Femur (tissue), 1 donor: ENCODE measurements around the gene LMO7.
"Not testable (repeated sequence)": the region's sequence is repeated elsewhere in the genome, so short reads cannot be mapped to it uniquely, and the experiment has no call there.

Source experiments
- DNase-seq: peaks from one replicate; pipeline ENCODE4 v3.0.0-alpha.2; 2017

LMO7 gene

GRCh38 chr13:75648446-75648845 lies 12.3 kb downstream of the LMO7 start:
- no peak for DNase-seq

DNA sequence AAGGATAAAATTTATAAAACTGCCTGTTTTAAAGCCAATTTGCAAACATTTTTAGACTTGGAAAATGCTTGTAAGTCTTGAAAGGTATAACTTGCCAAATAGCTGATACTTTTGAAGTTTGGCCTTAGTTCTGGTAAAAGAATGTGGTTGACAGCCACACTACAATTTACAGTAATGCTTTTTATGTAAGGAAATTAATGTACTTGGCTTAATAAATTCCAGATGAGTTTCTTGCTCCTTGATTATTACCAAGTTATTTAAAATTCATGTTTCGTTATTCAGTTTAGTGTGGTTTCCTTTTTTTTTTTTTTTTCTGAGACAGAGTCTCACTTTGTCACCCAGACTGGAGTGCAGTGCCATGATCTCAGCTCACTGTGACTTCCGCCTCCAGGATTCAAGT lies 14.9 kb downstream of the LMO7 start:
- DNase-seq, result no peak

- no peak for DNase-seq
These were observed 16.6 kb downstream of the LMO7 start for GRCh38 chr13:75652726-75653125.

- DNase-seq, result no peak
These were observed 20.4 kb downstream of the LMO7 start for GRCh38 chr13:75656425-75656989.

DNA sequence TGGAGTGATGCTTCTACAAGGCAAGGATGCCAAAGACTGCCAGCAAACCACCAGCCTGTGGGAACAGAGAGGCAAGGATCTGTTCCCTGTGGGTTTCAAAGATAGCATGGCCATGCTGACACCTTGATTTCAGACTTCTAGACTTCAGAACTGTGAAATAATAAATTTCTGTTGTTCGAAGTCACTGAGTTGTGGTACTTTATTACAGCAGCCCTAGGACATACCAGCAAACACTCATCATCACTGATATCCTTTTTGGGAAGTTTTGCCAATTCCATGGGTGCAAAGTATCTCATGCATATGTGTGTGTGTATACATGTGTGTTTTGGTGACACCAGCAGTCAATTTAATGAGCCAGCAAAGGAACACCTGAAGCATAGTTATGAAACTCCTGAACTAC lies 21.0 kb downstream of the LMO7 start:
- DNase-seq, result no peak

- no peak for DNase-seq
These were observed 24.6 kb downstream of the LMO7 start for GRCh38 chr13:75660694-75661093.

GRCh38 chr13:75661443-75661842 lies 25.3 kb downstream of the LMO7 start:
- DNase-seq, result no peak

DNA sequence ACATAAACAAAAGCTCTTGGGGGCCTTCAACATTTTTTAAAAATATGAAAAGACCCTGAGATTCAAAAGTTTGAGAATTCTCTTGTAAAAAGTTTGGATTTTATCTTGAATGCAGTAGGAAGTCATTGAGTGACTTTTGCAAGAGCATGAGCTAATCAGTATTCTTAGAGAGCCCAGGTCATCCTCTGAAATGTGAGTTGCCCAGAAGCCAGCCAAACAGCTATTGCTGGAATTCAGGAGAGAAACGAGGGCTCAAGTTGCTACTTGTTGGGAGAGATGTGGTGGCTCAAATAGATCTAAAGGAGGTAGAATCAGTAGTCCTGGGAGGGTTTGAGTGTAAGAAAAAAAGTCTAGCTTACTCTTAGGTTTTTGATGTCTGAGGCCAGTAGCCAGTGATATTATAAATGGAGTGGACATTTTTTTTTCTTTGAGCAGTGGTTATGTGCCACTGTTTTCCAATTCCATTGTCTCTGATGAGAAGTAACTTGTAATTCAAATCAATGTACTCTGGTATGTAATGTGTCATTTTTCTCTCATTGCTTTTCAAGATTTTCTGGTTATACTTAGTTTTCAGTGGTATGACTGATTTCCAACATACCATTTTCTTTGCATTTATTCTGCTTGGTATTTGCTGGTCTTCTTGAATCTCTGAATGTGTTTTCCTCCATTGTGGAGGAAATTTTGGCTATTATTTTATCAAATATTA lies 30.7 kb downstream of the LMO7 start:
- DNase-seq, result no peak

DNA sequence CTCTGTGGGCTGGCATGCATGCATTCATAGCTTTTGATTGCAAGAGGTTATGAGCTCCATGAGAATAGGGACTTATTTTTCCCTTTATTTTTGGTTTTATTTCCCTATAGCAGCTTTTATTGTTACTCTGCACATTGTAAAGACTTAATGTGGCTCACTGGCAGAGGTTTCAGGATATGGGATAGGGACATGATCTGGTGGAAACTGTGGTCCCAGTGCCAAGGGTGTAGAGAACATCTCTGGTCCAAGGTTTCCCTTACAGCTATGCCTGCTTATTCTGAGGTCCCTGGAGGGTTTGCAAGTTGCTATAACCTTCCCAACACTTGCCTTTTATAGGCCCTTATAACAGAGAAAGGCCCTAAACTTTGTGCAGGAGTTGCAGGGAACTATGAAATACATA lies 33.6 kb downstream of the LMO7 start:
- DNase-seq, result peak; percentile 33

- no peak for DNase-seq
These were observed 34.4 kb downstream of the LMO7 start for GRCh38 chr13:75670496-75670895.

DNA sequence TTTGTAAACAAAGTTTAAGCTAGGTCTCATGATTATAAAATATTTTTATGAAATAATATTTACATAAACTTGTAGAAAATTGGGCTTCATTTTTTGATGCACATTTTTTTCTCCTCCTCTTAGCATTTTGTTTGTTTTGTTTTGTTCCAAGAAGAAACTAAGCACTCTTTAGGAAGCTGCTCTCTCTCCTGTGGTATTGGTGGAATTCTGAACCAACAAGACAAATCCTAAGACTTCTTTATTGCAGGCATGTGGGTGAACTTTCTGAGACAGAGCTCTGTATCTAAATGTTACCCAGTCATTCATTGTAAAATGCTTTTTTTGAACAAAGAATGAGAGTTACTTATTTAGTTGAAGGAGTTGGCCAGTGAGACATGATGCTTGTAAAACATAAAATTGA lies 39.3 kb downstream of the LMO7 start:
- no peak for DNase-seq

GRCh38 chr13:75679459-75679858 lies 43.3 kb downstream of the LMO7 start:
- DNase-seq, result no peak

DNA sequence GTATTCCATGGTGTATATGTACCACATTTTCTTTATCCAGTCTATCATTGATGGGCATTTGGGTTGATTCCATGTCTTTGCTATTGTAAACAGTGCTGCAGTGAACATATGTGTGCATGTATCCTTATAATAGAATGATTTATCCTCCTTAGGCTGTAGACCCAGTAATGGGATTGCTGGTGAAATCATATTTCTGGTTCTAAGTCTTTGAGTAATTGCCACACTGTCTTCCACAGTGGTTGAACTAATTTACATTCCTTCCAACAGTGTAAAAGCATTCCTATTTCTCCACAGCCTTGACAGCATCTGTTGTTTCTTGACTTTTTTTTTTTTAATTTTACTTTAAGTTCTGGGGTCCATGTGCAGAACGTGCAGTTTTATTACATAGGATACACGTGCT lies 44.1 kb downstream of the LMO7 start:
- DNase-seq, result not testable (repeated sequence)

GRCh38 chr13:75682326-75682725 lies 46.2 kb downstream of the LMO7 start:
- DNase-seq, result no peak

- DNase-seq, result no peak
These were observed 49.1 kb downstream of the LMO7 start for GRCh38 chr13:75685239-75685697.

- DNase-seq, result no peak
These were observed 51.1 kb downstream of the LMO7 start for GRCh38 chr13:75687150-75687763.

DNA sequence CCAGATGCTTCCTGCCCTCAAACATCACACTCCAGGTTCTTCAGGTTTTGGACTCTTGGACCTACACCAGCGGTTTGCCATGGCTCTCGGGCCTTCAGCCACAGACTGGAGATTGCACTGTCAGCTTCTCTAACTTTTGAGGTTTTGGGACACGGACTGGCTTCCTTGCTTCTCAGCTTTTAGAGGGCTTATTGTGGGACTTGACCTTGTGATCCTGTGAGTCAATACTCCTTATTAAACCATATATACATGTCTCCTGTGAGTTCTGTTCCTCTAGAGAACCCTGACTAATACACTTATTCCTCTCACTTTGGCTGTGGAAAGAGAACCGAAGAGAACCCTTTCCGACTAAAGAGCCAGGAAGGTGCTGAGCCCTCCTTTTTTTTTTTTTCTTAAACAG lies 53.6 kb downstream of the LMO7 start:
- no peak for DNase-seq

- no peak for DNase-seq
These were observed 54.5 kb downstream of the LMO7 start for GRCh38 chr13:75690607-75691006.

DNA sequence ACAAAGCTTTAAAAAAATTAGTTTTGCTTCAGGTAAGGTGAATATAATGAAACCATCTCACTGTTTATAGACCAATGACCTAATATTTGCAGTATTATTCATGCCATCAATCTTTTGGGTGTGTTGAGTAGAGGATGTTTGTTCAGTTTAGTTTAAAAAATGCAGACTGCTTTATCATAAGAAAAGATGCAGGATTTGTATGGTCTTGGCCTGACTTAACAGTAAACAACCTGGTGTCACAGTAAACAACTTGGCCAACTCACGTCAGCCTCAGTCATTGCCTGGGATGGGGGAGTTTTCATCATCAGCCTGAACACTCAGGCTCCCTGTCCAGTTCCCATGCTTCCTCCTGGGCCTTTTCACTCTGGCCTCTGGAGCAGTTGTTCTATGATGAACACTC lies 55.1 kb downstream of the LMO7 start:
- DNase-seq, result no peak

- no peak for DNase-seq
These were observed 57.1 kb downstream of the LMO7 start for GRCh38 chr13:75693227-75693626.

DNA sequence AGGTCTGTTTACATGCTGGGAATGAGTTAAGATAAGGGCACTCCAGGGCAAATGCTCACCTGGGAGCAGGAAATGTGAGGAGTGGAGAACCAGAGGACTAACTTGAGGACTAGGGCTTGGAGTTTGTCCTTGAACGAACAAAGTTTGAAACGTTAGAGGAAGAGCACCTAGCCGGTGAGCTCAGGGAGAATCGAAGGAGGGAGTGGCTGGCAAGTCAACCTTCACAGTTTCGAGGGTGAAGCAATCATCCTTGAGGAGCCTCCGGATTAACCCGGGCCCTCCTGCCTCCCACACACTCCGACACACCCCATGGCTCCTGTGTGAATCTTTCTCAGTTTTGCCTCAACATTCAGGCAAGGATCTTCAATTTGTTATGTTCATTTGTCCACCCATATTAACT lies 58.6 kb downstream of the LMO7 start:
- no peak for DNase-seq

DNA sequence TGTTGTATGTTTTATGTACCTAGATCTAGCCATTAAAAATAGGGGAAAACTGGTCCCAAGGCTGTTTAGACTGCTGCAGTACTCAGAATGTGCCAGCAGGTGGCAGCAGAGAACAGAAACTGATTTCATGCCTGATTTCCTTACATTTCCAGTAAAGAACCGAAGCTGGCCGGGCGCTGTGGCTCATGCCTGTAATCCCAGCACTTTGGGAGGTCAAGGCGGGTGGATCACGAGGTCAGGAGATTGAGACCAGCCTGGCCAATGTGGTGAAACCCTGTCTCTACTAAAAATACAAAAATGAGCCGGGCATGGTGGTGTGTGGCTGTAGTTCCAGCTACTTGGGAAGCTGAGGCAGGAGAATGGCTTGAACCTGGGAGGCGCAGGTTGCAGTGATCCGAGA lies 59.8 kb downstream of the LMO7 start:
- peak; percentile 85 for DNase-seq

DNA sequence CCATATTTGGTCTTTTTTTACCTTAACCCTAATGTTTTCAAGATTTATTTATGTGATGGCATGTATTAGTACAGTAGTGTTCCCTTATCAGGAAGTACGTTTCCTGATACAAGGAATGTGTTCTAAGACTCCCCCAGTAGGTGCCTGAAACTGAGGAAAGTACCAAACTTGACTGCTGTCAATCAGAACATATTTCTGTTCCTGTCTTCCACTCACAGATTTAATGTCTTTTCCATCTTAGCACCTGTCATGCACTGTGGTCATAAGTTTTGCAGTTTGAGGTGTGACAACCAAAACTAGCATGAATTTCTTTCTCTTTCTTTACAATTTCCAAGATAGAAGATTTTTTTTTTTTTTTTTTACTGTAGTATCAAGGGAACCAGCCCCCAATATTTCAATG lies 62.9 kb downstream of the LMO7 start:
- DNase-seq, result no peak

DNA sequence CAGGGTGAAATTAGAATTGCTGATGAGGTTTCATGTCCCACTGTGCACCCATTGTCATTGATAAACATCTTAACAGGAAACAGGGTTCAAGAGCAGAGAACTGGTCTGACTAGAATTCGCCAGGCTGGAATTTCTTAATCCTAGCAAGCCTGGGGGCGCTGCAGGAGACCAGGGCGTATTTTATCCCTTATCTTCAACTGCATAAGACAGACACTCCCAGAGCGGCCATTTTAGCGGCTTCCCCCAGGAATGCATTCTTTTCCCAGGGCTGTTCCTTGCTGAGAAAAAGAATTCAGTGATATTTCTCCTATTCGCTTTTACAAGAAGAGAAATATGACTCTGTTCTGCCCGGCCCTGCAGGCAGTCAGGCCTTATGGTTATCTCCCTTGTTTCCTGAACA lies 63.6 kb downstream of the LMO7 start:
- DNase-seq, result not testable (repeated sequence)

- DNase-seq, result no peak
These were observed 64.4 kb downstream of the LMO7 start for GRCh38 chr13:75700552-75700951.
